Bone marrow (tissue), 2 donors: ENCODE data around the gene PSMD2.

Experiments
- DNase-seq, 2 donors: peaks; one replicate each; lab custom pipeline; 2025; lab: John Stamatoyannopoulos, UW

The PSMD2 gene

DNA sequence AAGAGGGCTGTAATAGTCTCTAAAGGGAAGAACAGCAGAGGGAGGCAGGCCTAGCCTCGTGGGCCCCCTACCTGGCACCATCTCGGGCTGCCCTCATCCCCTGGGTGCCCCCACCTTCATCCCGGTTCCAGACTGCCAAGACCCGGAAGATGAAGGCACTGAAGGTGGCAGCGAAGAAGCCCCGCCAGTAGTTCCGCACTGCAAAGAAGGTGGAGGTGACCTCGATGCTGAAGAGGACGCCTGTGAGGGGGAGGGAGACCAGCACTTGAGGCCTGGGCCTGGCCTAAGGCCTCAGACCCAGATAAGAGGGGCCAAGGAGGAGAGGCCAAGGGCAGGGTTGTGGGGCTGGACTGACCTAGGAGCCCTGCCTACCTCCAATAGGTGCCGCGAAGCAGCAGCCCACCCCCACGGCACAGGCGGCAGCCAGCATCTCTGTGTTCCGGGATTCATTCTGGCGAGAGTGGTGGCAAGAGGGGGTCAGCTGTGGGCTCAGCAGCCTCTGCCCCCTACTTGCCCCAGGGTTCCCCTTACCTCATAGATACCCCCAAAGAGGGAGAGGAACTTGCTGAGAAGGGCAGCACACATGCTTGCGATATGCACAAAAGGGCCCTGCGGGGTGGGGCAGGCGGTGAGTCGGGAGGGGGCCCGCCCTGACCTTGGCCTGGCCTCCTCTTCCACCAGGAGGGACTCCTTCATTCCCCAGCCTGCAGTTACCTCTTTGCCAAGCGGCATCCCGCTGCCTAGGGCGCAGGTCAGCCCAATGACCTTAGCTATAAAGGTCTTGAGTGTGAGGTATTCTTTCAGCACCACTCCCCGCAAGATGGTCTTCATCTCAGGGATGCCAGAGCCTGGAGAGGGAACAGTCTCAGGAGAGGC, 58.4 kb downstream of the PSMD2 start:
- DNase-seq = no peak

DNA sequence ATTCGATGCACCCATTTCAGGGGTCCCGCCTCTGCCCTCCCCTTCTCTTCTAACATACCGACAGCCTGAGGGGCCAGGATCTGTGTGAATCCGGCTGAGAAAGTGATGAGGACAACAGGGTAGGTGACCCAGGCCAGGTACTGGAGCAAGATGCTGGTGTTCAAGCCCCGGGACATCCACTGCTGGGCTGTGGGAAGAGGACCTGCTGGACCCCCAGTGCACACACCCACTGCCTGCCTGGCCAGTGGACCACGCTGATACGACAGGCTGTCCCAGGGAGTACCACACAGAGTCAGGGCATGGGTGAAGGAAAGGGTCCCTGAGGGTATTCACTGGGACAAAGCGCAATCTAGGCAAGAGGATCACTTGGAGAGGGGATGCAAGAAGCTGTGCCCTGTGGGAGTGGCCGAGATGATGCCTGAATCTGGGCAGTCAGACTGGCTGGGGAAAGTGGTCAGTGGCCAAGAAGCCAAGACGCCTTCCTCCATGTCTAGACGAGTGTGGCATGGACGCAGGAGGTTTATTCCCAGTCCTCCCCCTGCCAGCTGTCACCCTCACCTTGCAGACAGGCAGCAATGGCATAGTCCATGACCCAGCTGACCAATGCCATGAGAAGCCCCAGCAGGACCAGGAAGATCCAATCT, 59.2 kb downstream of the PSMD2 start:
- DNase-seq = no peak
